ENCODE measurements around the gene LCE1E. TPM values are rescaled to one million over a fixed set of nuclear protein-coding genes. Genes with fewer than 3 reads are reported as not detected.

Gene LCE1E
- total RNA-seq, 2 experiments from 2014 or later = not detected

DNA sequence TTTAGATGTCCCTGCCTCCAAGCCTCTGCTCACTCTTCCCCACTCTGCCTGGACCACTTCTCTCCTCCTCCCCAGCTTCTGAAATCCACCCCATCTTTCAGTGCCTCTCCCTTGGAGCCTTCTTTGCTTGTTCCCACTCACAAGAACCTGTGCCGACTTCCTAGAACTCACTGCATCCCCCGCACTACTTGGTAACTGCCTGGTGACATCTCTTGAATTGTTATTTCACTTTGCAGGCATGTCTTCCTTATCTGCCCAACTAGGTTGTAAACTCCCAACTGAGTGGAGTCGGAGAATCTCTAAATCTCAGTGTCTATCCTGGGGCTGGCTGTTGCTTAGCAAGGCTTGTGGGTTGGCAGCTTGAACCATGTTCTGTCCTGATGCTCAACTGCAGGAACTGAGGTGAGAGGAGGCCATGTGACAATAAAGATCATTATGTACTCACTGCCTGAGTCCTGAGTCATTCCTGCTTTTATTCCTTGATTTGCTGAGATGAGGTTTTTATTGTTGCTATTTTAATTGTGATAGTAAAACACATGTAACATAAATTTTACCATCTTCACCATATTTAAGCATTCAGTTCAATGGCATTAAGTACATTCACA, 24.3 kb upstream of the LCE1E start:
- Histone ChIP-seq H3K27ac (ENCODE audit: low read depth, low read length, poor library complexity, severe bottlenecking) (no peak overlapping the region), H3K4me3 (ENCODE audit: low read depth, low read length, poor library complexity, severe bottlenecking) (no peak overlapping the region), H4K20me1 (ENCODE audit: insufficient read depth, low read length) (no peaks in the 10 kb centered on the region), H3K36me3 (ENCODE audit: insufficient read depth, low read length) (no peaks in the 10 kb centered on the region), H3K9me3 (ENCODE audit: low read length) (no peaks in the 10 kb centered on the region), H2AFZ (ENCODE audit: low read length) (no peak overlapping the region), H3K9me2 (ENCODE audit: insufficient read depth, low read length) (no peaks in the 10 kb centered on the region), H3K4me2 (ENCODE audit: low read length) (no peak overlapping the region), H3K79me2 (ENCODE audit: insufficient read depth, low read depth, low read length) (no peaks in the 10 kb centered on the region), H3K4me1 (ENCODE audit: insufficient read depth, low read length, poor library complexity, severe bottlenecking) (no peaks in the 10 kb centered on the region)
- intact Hi-C loops (cut with micrococcal nuclease; ENCODE audit: unreplicated experiment) = no loop called here
- TF ChIP-seq EZH2phosphoT487 (IDR thresholded peaks at IDR 0.05; ENCODE audit: borderline replicate concordance, low read depth, low read length) (no peak), CTCF (conservative IDR thresholded peaks at IDR 0.05; ENCODE audit: low read length) (no peak)
- no TSS peak for BruUV-seq (replicated peaks)
- ChIA-PET CTCF (ENCODE audit: unreplicated experiment) (no interaction called here), POLR2A (no interaction called here)
- no peak for DNase-seq (ENCODE audit: low spot score)

DNA sequence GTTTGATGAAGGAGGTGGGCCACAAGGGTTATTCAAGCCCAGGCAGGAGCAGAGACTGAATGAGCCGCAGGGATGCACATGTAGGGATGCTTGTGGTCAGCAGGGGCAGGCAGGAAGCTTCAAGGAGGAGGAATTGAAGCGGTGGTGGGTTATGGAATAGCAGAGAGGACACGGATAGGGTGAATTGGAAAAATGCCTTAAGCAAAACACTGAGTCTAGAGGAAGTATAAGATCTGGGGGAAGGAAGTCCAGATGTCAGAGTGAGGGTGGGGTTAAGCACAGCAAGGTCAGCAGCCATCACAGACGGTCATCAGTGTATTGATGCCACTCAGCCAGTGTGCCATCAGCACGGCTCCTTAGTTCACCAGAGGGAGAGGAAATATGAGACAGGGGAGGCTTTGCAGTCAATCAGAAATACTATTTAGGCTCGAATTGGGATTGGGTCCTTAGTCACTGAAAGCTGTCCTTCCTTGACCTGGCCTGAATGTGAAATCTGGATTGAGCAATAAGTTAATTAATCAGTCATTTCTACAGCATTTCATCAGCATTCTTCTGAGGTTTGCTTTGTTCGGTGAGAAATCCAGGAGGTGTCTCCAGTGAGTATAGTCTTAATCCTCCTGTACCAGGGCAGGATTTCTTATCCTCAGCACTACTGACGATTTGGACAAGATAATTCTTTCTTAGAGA, 17.1 kb upstream of the LCE1E start:
- ChIA-PET CTCF (ENCODE audit: unreplicated experiment) (no interaction called here), POLR2A (no interaction called here)
- no peak overlapping the region for H3K4me3 ChIP-seq (ENCODE audit: low read depth, low read length, poor library complexity, severe bottlenecking)
- no TSS peak for BruUV-seq (replicated peaks)
- H3K9me3 ChIP-seq (ENCODE audit: low read length) = no peaks in the 10 kb centered on the region
- H3K4me1 ChIP-seq (ENCODE audit: insufficient read depth, low read length, poor library complexity, severe bottlenecking) = no peaks in the 10 kb centered on the region
- H2AFZ ChIP-seq (ENCODE audit: low read length) = no peak overlapping the region
- H3K27ac ChIP-seq (ENCODE audit: low read depth, low read length, poor library complexity, severe bottlenecking) = no peak overlapping the region
- H4K20me1 ChIP-seq (ENCODE audit: insufficient read depth, low read length) = no peaks in the 10 kb centered on the region
- no peaks in the 10 kb centered on the region for H3K36me3 ChIP-seq (ENCODE audit: insufficient read depth, low read length)
- TF ChIP-seq EZH2phosphoT487 (IDR thresholded peaks at IDR 0.05; ENCODE audit: borderline replicate concordance, low read depth, low read length) = no peak
- TF ChIP-seq CTCF (conservative IDR thresholded peaks at IDR 0.05; ENCODE audit: low read length) = no peak
- H3K9me2 ChIP-seq (ENCODE audit: insufficient read depth, low read length) = no peaks in the 10 kb centered on the region
- intact Hi-C loops (cut with micrococcal nuclease; ENCODE audit: unreplicated experiment) = no loop called here
- no peak for DNase-seq (ENCODE audit: low spot score)
- H3K4me2 ChIP-seq (ENCODE audit: low read length) = no peak overlapping the region
- H3K79me2 ChIP-seq (ENCODE audit: insufficient read depth, low read depth, low read length) = no peaks in the 10 kb centered on the region

DNA sequence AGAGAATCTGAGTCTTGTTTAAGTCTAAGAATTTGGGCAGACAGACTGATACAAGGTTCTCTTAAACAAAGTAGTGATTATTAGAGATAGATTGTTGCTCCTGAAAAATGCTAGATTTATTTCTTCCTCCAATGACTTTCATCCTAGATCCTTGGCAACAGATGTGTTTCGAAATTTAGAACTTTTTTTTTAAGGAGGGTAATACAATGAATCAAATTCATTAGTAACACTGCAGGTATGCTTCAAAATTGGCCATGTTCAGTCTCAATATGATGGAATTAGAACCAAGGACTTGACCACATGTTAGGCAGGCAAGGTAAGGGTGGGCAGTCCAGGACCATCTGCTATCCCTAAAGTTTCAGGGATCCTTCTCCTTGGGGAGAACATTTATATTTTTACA, 15.6 kb upstream of the LCE1E start:
- no TSS peak for BruUV-seq (replicated peaks)
- no peaks in the 10 kb centered on the region for H3K9me3 ChIP-seq (ENCODE audit: low read length)
- ChIA-PET CTCF (ENCODE audit: unreplicated experiment) (no interaction called here), POLR2A (no interaction called here)
- intact Hi-C loops (cut with micrococcal nuclease; ENCODE audit: unreplicated experiment) = no loop called here
- DNase-seq (ENCODE audit: low spot score) = no peak
- H3K4me1 ChIP-seq (ENCODE audit: insufficient read depth, low read length, poor library complexity, severe bottlenecking) = no peaks in the 10 kb centered on the region
- H3K4me3 ChIP-seq (ENCODE audit: low read depth, low read length, poor library complexity, severe bottlenecking) = no peak overlapping the region
- H2AFZ ChIP-seq (ENCODE audit: low read length) = no peak overlapping the region
- no peaks in the 10 kb centered on the region for H3K9me2 ChIP-seq (ENCODE audit: insufficient read depth, low read length)
- no peak overlapping the region for H3K27ac ChIP-seq (ENCODE audit: low read depth, low read length, poor library complexity, severe bottlenecking)
- H3K4me2 ChIP-seq (ENCODE audit: low read length) = no peak overlapping the region
- H4K20me1 ChIP-seq (ENCODE audit: insufficient read depth, low read length) = no peaks in the 10 kb centered on the region
- H3K79me2 ChIP-seq (ENCODE audit: insufficient read depth, low read depth, low read length) = no peaks in the 10 kb centered on the region
- H3K36me3 ChIP-seq (ENCODE audit: insufficient read depth, low read length) = no peaks in the 10 kb centered on the region
- TF ChIP-seq EZH2phosphoT487 (IDR thresholded peaks at IDR 0.05; ENCODE audit: borderline replicate concordance, low read depth, low read length) (no peak), CTCF (conservative IDR thresholded peaks at IDR 0.05; ENCODE audit: low read length) (no peak)
